Stimulated activated CD4-positive, alpha-beta T cell treated with anti-CD3 and anti-CD28 coated beads, Interleukin-4, amount 100 ng/mL, for 24 hours (primary cell): ENCODE results near the gene MYH2.
"Not testable (repeated sequence)": the region's sequence is repeated elsewhere in the genome, so short reads cannot be mapped to it uniquely, and the experiment has no call there.

Source experiments
- DNase-seq: peaks from one replicate; pipeline ENCODE4 v3.0.0-alpha.2; 2020

The MYH2 gene

DNA sequence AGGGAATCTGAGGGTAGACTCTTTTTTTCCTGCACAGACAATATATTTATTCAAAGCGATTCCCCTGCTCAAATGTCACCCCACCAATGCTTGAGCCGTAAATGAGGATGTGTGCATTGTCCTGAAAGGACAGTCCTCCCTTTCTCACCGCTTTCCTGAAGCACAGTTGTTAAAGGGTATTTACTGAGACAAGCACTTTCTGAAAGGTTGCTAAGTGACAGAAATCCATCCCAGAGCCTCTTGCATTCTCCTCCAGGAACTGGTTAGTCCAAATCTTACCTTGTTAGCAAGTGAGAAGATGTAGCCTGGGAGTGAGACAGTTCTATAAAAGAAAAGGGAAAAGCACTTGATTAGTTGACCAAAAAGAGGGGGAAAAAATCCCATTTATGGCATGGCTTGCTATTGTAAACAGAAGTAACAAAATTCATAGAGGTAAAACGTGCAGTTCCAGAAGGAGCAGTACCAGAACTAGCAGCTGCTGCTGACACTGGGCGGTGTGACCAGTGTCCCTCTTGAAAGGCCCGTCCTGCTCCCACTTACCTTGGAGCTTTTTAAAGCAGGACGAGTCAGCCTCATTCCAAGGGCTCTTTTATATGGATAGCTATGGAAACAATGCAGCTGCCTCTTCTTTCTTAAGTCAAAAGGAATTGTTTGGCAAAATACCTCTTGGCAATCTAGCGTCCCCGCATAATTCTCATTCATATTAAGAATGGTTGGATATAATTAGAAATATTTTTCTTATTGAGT is at the start of gene MYH2:
TSS of gene MYH2 (minus strand) at position 563 of the 747 bp plus-strand sequence. CDS start 1,738 bp downstream, outside the sequence.
- DNase-seq, result no peak

DNA sequence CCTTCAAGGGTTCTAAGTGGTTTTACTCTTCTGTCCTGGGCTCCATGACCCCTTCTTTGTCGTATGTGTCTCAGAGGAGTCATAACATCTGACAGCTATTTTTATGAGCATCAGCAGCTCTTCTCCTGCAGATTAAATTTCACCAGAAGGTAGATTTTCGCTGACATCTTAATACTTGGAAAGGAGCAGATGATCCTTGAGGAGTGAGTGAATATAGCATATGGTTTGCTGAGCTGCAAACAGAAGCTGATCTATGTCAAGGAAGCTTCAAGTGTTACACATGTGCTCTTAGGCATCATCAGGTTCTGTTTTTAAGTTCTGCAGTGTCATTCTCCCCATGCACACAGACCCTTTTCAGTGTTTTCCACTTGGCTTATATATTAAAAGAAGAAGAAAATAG is 49.2 kb upstream of the MYH2 start:
- DNase-seq, result no peak

DNA sequence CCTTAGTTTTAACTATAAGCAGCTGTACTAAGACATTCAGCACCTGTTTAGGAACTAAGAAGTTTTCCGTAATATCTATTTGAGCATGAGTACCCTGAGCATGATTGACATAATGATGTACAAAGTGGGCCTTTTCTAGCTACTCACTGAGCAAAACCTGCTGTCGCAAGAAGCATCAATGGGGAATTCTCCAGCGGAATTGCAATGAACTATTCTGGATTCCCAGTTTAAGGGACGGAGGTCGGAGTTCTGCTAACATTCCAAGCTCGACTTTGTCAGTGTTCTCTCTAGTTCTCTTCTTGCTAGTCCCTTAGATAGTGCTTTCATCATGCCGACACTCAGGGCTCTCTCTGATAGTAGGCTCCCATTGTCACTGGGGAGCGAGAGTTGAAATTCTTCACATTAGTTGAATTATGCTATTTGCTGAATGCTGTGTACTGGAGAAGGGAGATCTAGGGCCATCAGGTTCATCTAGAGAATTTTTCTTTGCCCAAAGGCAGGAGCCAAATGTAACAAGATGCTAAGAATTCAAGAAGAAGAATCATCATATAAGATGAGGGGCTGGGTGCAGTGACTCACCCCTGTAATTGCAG is 40.2 kb upstream of the MYH2 start:
- no peak for DNase-seq

DNA sequence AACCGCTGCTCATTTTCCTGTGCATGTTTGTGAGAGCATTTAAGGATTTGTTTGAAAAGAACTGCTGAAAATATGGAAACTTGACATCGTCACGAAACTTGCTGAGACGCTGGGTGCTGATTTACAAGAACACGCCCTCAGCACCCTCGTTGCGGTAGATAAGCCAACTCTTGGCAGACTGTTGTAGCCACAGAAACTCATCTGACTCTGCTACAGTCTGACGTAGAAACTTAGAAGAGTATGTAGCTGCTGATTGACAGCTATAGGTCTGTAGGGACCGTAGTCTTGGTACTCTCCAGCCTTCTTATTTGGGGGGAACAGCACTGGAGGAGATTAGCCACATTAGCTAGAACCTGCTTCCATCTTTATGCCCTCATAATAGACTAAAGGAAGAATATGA is 36.1 kb upstream of the MYH2 start:
- no peak for DNase-seq

DNA sequence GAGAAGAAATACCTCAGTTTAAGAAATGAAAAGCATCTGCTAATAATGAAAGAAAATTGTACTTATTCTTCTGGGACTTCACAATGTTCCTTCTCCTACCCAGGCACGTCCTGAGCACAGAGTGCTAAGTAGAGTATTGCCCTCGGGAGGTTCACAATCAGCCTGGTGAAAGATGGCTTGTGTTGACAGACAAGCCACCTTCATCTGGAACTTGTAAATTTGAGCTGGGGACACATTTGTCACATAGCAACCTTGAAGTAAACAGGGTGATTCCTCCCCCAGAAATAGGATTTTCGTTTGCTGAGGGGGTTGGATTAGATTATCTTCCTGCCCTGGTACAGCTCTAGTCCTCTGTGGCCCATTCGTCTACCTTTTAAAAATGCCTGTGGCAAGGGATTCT is 34.4 kb upstream of the MYH2 start:
- no peak for DNase-seq

DNA sequence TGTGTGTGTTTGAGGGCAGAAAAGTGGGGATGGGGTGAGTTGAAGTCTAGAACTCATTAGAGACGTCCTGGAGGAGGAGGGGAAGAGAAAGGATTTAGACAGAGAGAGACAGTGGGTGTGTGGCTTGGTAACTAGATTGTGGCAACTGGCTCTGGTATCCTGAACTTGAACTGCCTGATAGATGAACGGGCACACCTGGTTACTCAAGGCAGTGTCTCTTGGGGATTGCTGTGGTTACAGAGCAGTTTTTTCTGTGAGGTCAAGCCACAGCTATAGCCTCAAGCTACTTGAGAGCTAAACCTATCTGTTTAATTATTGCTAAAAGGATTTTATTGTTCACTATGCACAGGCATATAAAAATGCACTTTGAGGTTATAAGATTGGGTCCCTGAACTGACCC is 29.8 kb upstream of the MYH2 start:
- DNase-seq, result no peak

DNA sequence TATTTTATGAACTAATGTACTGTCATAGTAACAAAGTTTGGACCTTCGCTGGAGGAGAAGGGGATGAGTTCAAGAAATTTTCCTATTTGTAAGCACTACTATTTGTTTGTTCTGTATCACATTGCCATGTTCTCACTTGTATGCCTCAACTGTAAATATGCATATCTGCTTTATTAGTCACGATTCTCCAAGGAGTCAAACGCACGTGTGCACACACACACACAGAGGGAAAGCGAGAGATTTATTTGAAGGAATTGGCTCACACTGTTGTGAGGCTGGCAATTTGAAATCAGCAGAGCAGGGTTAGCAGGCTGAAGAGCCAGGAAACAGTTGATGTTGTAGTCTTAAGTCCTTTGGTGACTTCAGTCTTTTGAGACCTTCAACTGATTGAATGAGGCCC is 24.9 kb upstream of the MYH2 start:
- no peak for DNase-seq

DNA sequence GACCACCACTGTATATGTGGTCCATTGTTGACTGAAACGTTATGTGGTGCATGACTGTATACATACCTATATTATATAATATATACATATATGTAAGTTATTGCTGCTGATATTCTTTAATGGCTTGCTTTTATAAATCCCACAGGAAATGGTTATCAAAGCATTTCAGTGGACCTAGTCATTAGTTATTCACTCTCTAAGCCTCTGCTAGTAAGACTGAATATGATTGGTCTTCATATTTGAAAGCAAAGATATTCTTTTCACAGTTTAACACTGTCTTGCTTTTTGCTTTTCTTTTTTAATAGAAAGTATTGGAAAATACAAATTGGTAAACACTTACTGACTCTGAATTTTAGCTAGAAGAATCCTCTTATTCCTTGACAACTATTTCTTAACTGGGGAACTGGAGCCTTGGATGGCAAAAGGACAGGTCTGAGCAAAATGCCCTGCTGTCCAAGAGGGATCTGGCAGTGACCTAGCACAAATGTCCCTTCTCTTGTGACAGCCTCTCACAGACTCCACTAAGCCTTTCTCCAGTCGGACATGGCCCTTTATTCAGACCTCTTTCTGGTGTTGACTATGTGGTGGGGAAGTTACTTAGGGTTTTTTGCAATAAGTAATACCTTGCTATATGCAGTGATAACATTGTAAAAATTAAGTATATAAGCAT is 14.7 kb upstream of the MYH2 start:
- no peak for DNase-seq

DNA sequence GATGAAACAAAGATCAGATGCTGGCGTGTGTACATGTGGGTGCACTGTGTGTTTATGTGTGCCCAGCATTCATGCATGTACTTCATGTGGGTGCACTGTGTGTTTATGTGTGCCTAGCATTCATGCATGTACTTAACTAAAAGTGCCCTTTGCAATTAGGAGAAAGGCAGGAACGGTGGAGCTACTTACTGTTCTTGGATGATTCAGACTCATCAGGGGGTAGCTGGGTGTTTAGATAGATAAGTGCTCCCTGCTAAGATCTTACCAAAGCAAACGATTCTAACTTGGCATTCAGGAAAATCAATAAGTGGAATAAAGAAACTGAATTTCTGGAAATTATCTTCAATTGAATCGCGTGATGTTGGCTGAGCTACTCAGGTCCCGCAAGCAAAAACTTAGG is 8.6 kb upstream of the MYH2 start:
- no peak for DNase-seq

DNA sequence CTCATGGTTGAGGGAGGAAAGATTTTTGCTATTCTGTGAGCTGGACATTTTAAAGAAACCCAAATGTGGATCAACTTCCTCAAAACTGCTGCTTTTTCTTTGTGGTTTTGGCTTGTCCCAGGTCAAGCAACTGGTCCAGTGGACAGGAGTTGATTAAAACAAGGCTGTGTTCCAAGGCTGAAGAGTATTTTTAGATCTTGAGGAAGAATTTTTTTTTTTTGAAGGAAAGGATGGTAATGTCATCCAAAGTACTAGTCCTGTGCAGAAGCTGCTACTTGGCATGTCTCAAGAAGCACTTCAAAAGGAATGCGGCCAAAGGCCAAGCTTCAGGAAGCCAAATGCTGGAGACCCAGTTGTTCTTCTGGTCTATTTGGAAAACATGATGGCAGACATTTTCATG is 8.0 kb upstream of the MYH2 start:
- no peak for DNase-seq

DNA sequence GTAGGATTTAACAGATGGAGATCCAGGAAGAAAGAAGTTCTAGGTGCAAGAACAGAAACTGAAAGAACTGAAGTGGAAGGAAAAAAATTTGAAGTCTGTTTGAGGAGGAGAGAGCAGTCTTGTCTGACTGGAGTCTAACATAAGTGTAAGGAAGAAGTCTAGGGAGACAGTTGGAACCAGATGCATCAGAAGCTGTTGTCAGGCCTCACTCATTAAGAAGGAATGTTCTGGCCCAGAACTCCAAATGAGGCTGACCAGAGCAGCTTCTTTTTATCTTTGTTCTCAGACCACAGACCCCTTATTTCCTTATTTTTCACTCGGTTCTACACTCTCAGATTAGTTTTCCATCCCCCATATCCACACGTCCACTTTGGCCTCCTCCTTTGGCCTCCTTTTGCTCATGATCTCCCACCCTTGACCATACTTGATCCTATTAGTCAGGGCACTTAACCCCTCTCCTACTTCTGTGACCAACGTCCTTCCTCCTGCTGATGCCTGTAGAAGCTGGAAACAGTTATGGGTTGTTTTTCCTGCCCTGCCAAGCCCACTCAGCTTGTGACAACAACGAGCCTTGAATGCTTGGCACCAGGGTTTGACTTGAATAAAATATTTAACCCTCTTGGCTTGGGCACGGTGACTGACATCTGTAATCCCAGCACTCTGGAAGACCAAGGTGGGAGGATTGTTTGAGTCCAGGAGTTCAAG is 7.0 kb upstream of the MYH2 start:
- no peak for DNase-seq

DNA sequence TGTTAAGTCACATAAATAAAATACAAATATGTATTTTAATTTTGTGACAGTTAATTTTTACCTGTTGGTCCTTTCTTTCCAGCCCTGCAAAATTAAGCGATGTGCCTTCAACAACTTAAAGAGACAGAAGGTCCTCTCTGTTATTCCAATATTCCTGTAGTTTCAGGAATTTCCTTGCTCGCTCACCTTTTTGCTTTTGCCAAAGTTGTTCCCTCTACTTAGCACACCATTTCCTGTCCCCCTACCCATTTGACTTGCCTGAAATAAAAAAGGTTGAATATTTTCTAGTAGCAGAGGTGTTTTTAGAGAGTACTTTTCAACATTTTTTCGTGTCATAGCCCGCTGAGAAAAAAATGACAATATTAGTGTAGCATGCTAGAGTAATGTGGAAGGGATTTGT is 556 bp upstream of the MYH2 start:
- DNase-seq, result no peak

DNA sequence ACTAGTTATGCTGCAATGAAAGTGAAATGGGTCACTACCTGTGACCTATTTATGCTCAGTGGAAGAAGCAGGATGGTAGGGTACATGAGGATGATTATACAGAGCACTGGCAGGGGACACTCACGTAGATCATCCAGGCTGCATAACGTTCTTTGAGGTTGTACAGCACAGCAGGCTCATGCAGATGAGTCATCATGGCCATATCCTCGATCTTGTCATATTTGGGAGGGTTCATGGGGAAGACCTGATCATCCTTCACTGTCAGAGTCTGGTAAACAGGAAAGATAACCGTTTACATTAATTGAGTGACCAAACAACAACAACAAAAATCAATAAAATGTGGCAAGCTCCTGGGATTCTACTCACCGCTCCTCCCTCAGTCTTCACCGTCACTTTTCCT is 2.1 kb downstream of the MYH2 start:
- no peak for DNase-seq

DNA sequence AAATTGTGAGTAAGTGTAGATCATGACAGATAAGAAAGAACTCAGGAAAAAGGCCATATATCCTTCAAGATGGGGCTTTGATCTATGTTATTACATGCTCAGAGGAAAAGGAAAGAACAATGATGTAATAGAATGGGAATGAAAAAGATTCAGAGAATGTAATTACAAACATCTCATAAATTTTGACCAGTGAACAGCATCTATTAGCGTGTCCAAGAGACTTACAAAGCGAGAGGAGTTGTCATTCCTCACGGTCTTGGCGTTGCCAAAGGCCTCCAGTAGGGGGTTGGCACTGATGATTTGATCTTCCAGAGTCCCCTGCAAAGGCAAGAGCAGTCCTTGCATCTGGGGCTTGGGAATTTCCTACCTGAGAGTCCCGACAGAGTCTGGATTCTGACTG is 6.0 kb downstream of the MYH2 start:
- DNase-seq, result not testable (repeated sequence)

DNA sequence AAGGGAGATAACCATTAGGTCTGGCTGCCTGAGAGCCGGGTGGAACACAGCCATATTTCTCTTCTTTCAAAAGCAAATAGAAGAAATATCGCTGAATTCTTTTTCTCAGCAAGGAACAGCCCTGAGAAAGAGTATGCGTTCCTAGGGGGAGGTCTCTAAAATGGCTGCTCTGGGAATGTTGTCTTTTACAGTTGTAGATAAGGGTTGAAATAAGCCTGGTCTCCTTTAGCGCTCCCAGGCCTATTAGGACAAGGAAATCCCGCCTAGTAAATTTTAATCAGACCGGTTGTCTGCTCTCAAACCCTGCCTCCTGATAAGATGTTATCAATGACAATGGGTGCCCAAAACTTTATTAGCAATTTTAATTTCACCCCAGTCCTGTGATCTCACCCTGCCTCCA is 8.3 kb downstream of the MYH2 start:
- DNase-seq, result not testable (repeated sequence)

DNA sequence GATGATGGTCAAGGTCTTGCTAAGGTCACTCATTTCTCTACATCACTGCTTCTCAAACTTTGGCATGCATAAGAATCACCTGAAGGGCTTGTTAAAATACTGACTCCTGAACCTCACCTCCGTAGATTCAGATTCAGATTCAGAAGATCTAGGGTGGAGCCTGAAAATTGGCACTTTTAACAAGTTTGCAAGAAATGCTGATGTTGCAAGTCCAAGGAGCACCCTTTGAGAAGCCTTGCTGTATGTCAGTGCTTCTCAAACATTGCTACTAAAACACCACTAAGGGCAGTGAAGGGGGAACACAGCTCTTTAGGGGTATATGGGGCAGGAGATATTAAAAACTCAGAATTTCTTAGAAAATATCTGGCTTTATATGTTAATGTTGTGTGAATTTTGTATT is 17.4 kb downstream of the MYH2 start:
- DNase-seq, result no peak

DNA sequence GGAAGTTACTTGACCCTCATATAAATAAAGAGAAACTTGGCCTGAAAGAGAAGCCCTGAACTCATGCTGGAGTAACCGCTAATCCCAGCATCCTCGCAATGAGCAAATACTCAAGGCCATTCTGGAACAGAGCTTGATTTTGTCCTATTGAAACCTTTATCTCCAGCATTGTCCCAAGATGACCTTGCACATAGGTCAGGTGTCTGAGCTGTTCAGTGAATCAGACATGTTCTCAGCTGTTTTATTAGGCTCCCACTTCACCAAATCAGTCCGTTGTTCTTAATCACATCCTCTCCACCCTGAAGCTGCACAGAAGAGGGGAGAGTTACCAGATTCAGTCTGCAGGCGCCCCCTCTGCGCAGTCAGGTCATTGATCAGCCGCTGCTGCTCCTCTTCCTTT is 22.0 kb downstream of the MYH2 start:
- no peak for DNase-seq

DNA sequence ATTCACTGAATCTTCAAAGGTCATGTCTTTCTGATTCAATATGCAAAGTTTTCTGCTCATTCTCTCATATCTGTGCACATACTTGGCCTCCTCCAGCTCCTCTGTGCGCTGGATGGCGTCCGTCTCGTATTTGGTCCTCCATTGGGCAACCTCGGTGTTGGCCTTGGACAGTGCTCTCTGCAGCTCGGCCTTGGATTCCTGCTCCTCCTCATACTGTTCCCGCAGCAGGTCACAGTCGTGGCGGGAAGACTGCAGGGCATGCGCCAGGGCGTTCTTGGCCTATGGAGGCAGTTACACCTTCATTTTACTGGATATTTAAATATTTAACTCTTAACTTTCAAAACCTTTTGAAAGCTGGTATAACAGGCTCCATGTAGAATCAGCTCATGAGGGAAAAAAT is 22.9 kb downstream of the MYH2 start:
- no peak for DNase-seq

DNA sequence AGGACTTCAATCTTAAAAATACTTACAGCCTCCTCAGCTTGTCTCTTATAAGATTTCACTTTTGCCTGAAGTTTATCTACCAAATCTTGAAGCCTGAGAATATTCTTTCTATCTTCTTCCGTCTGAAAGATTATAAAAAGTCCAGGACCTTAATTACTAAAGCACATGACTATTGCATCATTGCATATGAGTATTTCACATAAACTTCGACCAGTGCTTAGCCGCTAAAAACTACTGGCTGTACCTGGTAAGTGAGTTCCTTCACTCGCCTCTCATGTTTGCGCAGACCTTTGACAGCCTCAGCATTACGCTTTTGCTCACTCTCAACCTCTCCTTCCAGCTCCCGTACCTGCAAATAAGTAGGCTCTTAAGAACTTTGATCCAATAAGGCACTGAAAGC is 26.4 kb downstream of the MYH2 start:
- no peak for DNase-seq

DNA sequence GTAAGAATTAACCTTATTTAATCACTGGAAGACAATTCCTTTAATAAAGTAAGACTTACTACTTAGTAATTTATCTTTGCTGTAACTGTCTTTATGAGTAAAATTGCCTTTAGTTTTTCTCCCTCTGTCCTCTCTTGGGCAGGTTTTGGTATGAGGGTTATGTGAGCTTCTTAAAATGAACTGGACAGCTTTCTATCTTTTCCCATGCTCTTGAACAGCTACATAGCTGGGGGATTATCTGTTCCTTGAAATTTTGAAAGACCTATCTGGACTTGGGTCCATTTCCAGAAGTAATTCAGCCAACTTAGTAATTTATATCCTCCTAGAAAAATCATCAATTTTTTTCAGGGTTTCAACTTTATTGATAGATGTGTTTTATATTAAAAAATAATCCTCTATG is 27.5 kb downstream of the MYH2 start:
- no peak for DNase-seq

DNA sequence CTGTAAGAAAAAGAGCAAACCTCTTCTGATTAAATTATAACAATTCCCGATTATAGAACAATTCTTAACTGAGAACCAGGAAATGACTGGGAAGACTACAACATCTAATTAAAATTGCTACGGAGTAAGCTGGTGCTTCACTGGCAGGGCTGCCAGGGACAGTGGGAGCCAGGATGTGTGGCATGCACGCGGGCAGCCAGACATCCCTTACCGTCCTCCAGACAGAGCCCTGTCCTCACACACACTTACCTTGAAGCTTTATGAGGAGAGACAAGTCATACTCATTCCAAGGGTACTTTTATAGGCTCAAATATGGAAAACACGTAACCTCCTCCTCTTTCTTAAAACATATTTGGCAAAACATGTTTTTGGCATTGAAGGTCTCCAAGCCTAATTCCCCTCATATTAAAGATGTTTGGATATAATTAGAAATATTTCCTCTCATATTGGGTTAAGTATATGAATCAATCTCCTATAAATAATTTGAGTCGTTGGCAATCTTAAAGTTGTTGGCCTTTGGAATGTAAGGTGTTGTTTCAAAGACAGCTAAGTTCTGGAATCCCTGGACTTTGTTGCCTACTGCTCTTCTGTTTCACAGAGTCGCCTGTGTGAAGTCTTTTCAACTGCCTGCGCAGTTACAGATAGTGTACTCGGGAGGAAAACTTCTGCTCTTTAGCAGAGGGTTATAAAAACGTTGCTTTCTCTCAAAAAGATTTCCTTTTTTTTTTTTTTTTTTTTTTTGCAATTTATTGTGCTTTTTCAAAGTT is 31.0 kb downstream of the MYH2 start, which contains the start of gene MYH1:
TSS of gene MYH1 (minus strand) at position 272 of the 767 bp plus-strand sequence. CDS start 1,900 bp downstream, outside the sequence.
- DNase-seq, result no peak

DNA sequence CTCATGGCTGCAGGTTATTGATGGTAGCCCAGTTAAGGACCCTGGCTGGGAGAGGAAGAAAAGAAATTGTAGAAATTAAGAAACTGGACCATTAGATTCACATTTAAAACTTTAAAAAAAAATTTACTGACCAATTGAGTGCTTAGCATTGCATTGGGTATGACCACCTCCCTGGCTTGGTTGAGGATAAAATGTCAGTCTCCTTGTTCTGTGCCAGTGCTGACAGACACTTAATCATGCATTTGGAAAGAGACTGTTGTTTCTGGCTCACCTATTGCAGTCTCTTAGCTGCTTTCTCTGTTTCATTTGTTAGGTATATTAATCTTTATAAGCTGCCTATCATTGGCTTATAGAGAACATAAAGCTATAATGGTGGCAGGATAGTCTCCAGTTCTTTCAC is 32.8 kb downstream of the MYH2 start:
- DNase-seq, result no peak

DNA sequence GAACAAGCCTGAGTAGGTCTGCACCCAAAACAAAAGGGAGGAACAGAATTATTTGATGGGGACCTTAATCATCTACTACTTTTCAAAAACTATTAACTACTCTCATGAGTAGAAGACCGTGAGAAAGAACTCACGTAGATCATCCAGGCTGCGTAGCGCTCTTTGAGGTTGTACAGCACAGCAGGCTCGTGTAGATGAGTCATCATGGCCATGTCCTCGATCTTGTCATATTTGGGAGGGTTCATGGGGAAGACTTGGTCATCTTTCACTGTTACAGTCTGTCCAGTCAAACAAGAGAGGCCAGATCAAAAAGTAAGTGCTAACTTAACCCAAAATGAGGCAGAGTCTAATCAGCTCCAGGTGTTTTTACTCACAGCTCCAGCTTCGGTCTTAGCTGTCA is 33.4 kb downstream of the MYH2 start:
- no peak for DNase-seq
